ENCODE measurements around the gene PCSK5.

DNA sequence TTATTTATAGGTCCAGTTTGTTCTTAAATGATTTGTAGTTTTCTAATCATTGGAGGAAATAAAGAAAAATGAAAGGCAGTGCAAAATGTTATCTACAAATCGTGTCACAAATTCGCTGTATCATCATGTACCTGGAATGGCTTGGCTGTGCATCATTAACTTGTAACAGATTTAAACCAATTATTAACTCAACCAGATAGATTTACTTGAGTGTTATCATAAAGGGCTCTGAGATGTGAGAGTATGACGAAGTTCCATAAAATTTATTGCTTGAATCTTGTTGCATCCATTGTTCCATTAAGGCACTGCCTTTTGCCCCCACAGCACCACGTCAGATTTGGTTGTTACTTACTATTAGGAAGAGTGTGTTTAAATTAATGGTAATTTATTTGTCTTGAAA is 23.5 kb downstream of the PCSK5 start:
- no peak for TF ChIP-seq CTCF (IDR thresholded peaks at IDR 0.05)
- no peak for TF ChIP-seq POLR2A (IDR thresholded peaks at IDR 0.05)
